Endothelial cell (in vitro differentiated cells): ENCODE results near the gene INPP4A. TPM values are rescaled to one million over a fixed set of nuclear protein-coding genes. Genes with fewer than 3 reads are reported as not detected.

ENCODE experiments used
- DNase-seq: peaks from one replicate; pipeline ENCODE4 v3.0.0; 2021; ENCODE audit warnings: low spot score
- H3K27ac Mint-ChIP-seq: one replicate; pipeline ENCODE4 v1.8.0; 2021; ENCODE audit warnings: mixed read lengths, inconsistent platforms; ENCODE audit not compliant: unreplicated experiment
- H3K27me3 Mint-ChIP-seq: one replicate; pipeline ENCODE4 v1.8.0; 2021; ENCODE audit warnings: mild to moderate bottlenecking, moderate library complexity, mixed read lengths, inconsistent platforms; ENCODE audit not compliant: unreplicated experiment
- H3K36me3 Mint-ChIP-seq: one replicate; pipeline ENCODE4 v1.8.0; 2021; ENCODE audit warnings: mild to moderate bottlenecking, low read depth, mixed read lengths, inconsistent platforms; ENCODE audit not compliant: unreplicated experiment
- H3K4me1 Mint-ChIP-seq: one replicate; pipeline ENCODE4 v1.8.0; 2021; ENCODE audit warnings: mild to moderate bottlenecking, mixed read lengths, inconsistent platforms; ENCODE audit not compliant: unreplicated experiment
- H3K4me3 Mint-ChIP-seq: one replicate; pipeline ENCODE4 v1.8.0; 2021; ENCODE audit warnings: mild to moderate bottlenecking, mixed read lengths, inconsistent platforms; ENCODE audit not compliant: unreplicated experiment
- H3K9me3 Mint-ChIP-seq: one replicate; pipeline ENCODE4 v1.8.0; 2021; ENCODE audit warnings: mixed read lengths, inconsistent platforms; ENCODE audit not compliant: unreplicated experiment
- total RNA-seq: library from RNA; stranded (reverse); fragmentation: NEBNext Ultra II Directional; extraction: Animal tissue kit (Norgen Biotek cat#: 25700); gene quantifications from one replicate; pipeline ENCODE4 v1.2.1, GENCODE V29; 2021; ENCODE audit not compliant: unreplicated experiment
- TF ChIP-seq, protein P1 (sequence below): fragments of 200-600 bp; sonication (generic); IDR thresholded peaks from one replicate; pipeline ENCODE4 v1.5.0; 2021; ENCODE audit warnings: antibody characterized with exemption; ENCODE audit not compliant: unreplicated experiment

The INPP4A gene
- total RNA-seq, 1 donor from 2014 or later: 26.8 TPM

DNA sequence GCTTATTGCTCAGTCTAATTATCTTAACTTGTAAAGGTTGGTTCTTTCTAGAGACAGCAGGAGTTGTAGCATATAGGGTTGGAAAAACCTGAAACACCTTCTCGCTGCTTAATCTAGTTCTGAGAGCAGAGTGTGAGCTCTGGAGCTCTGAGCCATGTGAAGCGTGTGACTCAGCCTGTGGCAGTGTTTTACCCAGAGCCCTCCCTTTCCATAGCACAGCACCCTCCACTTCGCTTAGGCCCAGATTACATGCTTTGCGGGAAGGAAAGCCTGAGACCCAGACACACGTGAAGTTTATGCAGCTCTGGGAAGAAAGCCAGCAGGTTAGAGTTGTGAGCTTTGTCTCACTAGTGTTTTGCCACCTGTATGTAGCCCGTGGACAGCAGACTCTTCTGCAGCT is 74.5 kb downstream of the INPP4A start:
- no peak for DNase-seq
- TF ChIP-seq, protein P1, sequence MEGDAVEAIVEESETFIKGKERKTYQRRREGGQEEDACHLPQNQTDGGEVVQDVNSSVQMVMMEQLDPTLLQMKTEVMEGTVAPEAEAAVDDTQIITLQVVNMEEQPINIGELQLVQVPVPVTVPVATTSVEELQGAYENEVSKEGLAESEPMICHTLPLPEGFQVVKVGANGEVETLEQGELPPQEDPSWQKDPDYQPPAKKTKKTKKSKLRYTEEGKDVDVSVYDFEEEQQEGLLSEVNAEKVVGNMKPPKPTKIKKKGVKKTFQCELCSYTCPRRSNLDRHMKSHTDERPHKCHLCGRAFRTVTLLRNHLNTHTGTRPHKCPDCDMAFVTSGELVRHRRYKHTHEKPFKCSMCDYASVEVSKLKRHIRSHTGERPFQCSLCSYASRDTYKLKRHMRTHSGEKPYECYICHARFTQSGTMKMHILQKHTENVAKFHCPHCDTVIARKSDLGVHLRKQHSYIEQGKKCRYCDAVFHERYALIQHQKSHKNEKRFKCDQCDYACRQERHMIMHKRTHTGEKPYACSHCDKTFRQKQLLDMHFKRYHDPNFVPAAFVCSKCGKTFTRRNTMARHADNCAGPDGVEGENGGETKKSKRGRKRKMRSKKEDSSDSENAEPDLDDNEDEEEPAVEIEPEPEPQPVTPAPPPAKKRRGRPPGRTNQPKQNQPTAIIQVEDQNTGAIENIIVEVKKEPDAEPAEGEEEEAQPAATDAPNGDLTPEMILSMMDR: no peak
- Mint-ChIP-seq H3K27ac (no peak overlapping the region), H3K27me3 (peaks cover 1% of the 10 kb centered on the region), H3K9me3 (no peaks in the 10 kb centered on the region), H3K4me1 (peaks cover 11% of the 10 kb centered on the region), H3K4me3 (no peak overlapping the region), H3K36me3 (no peaks in the 10 kb centered on the region)

DNA sequence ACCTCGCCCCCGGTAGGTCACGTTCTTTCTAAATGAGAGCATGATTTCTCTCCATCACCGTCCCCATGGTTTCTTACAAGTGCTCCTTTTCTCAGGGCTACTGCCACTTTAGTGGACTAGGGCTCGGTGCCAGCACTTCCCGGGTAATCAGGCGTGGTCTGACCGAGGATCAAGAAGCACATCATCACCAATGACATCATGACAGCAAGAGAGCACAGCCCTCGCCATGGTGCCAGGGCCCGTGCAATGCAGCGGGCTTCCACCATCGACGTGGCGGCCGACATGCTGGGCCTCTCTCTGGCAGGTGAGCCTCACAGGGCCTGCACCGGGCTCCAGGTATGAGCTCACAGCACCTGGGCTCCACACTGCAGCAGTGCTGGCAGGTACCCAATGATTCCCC is 75.2 kb downstream of the INPP4A start:
- no peak for DNase-seq
- Mint-ChIP-seq H3K4me1 (peaks cover 9% of the 10 kb centered on the region), H3K9me3 (no peaks in the 10 kb centered on the region), H3K27ac (no peak overlapping the region), H3K4me3 (no peak overlapping the region), H3K27me3 (peaks cover 1% of the 10 kb centered on the region), H3K36me3 (no peaks in the 10 kb centered on the region)
- TF ChIP-seq, protein P1: no peak

DNA sequence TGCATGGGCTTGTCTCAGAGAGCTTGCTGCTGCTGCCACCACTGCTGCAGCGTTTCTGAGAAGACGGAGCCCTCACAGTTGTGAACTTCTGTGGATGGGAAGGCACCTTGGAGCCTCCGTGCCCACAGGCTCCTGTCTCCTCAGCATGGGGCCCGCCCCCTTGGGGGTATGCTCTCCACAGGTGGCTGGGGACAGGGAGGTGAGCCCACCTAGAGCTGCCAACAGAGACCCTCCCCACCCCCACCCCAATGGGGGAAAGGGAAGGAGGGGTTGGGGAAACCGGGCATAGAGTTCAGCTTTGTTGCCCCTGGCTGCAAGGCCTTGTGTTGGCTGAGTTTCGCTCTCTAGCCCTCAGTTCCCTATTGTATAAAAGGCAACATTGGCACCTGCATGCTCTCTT is 76.1 kb downstream of the INPP4A start:
- H3K27ac Mint-ChIP-seq: no peak overlapping the region
- H3K36me3 Mint-ChIP-seq: no peaks in the 10 kb centered on the region
- H3K27me3 Mint-ChIP-seq: no peaks in the 10 kb centered on the region
- H3K4me1 Mint-ChIP-seq: peaks cover 9% of the 10 kb centered on the region
- no peak overlapping the region for H3K4me3 Mint-ChIP-seq
- H3K9me3 Mint-ChIP-seq: no peaks in the 10 kb centered on the region
- TF ChIP-seq, protein P1: no peak
- no peak for DNase-seq

GRCh38 chr2:98521266-98521665 is 76.6 kb downstream of the INPP4A start:
- Mint-ChIP-seq H3K27me3 (no peaks in the 10 kb centered on the region), H3K4me3 (no peak overlapping the region), H3K27ac (no peak overlapping the region), H3K36me3 (no peaks in the 10 kb centered on the region), H3K9me3 (no peaks in the 10 kb centered on the region), H3K4me1 (peaks cover 9% of the 10 kb centered on the region)
- TF ChIP-seq, protein P1: no peak
- no peak for DNase-seq

DNA sequence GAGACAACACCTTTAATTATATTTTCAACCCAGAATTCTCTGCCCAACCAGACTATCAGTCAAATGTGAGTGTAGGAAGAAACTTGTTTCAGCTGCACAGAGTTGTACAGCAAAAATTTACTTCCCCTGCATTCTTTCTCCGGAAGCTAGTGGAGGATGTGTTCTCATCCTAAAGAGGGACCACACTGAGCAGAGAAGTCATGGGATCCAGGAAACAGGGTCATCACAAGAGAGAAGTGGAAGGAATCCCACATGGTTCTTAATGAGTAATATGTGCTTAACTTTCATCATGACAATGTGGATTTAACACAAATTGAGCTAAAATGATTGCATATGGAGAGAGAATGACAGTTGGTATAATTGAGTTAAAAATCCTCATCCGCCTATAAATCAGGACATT is 78.2 kb downstream of the INPP4A start:
- TF ChIP-seq, protein P1: no peak
- Mint-ChIP-seq H3K4me3 (no peak overlapping the region), H3K36me3 (peaks cover 11% of the 10 kb centered on the region), H3K27me3 (no peaks in the 10 kb centered on the region), H3K4me1 (peaks cover 9% of the 10 kb centered on the region), H3K9me3 (no peaks in the 10 kb centered on the region), H3K27ac (peak overlapping the region; percentile 65)
- DNase-seq: no peak
